H9 (cell line): Measurements from ENCODE around the gene HMGXB4. TPM values are rescaled to one million over a fixed set of nuclear protein-coding genes. Genes with fewer than 3 reads are reported as not detected.

Source experiments
- DNase-seq: peaks from one replicate; pipeline ENCODE4 v3.0.0-alpha.2; 2017
- H2AFZ ChIP-seq: one replicate; pipeline ENCODE4 v1.6.1; 2013; ENCODE audit warnings: mild to moderate bottlenecking, low read length, control low read depth, moderate library complexity
- H2AK5ac ChIP-seq: 2 replicates; pipeline ENCODE4 v1.6.1; 2013; ENCODE audit warnings: low read length, control low read depth, mixed read lengths; ENCODE audit not compliant: insufficient read length
- H2BK120ac ChIP-seq: one replicate; pipeline ENCODE4 v1.6.1; 2013; ENCODE audit warnings: low read depth, mild to moderate bottlenecking, low read length, control low read depth, inconsistent platforms; ENCODE audit not compliant: poor library complexity, severe bottlenecking
- H2BK12ac ChIP-seq: 2 replicates; pipeline ENCODE4 v1.6.1; 2013; ENCODE audit warnings: low read length, control low read depth, mixed read lengths, low read depth; ENCODE audit not compliant: insufficient read length
- H2BK15ac ChIP-seq: 2 replicates; pipeline ENCODE4 v1.6.1; 2013; ENCODE audit warnings: low read depth, low read length, control low read depth
- H2BK20ac ChIP-seq: one replicate; pipeline ENCODE4 v1.6.1; 2013; ENCODE audit warnings: low read depth, mild to moderate bottlenecking, low read length, control low read depth, inconsistent platforms; ENCODE audit not compliant: poor library complexity, severe bottlenecking
- H2BK5ac ChIP-seq: 2 replicates; pipeline ENCODE4 v1.6.1; 2013; ENCODE audit warnings: low read length, control low read depth, mixed read lengths; ENCODE audit not compliant: insufficient read length
- H3K14ac ChIP-seq: 2 replicates; pipeline ENCODE4 v1.6.1; 2013; ENCODE audit warnings: low read length, control low read depth; ENCODE audit not compliant: insufficient read depth
- H3K18ac ChIP-seq: 2 replicates; pipeline ENCODE4 v1.6.1; 2013; ENCODE audit warnings: low read depth, mild to moderate bottlenecking, mixed read lengths, low read length, control low read depth; ENCODE audit not compliant: insufficient read length
- H3K23ac ChIP-seq: 2 replicates; pipeline ENCODE4 v1.6.1; 2013; ENCODE audit warnings: low read length, control low read depth, mixed read lengths, low read depth; ENCODE audit not compliant: insufficient read length
- H3K23me2 ChIP-seq: 2 replicates; pipeline ENCODE4 v1.6.1; 2013; ENCODE audit warnings: low read depth, mild to moderate bottlenecking, mixed read lengths, low read length, control low read depth; ENCODE audit not compliant: insufficient read length, poor library complexity, severe bottlenecking
- H3K27ac ChIP-seq: 2 replicates; pipeline ENCODE4 v1.5.1; 2013; ENCODE audit warnings: low read length, control low read depth, mixed read lengths, low read depth; ENCODE audit not compliant: insufficient read length
- H3K27me3 ChIP-seq: 2 replicates; pipeline ENCODE4 v1.6.1; 2013; ENCODE audit warnings: low read length, control low read depth, inconsistent platforms; ENCODE audit not compliant: insufficient read depth
- H3K4ac ChIP-seq: 2 replicates; pipeline ENCODE4 v1.6.1; 2013; ENCODE audit warnings: low read depth, mild to moderate bottlenecking, control low read depth, inconsistent platforms, low read length, moderate library complexity
- H3K4me1 ChIP-seq: 2 replicates; pipeline ENCODE4 v1.6.1; 2013; ENCODE audit warnings: low read length, control low read depth, inconsistent platforms; ENCODE audit not compliant: insufficient read depth
- H3K4me2 ChIP-seq: 2 replicates; pipeline ENCODE4 v1.6.1; 2013; ENCODE audit warnings: low read length, control low read depth, mixed read lengths; ENCODE audit not compliant: insufficient read length, insufficient read depth
- H3K56ac ChIP-seq: 2 replicates; pipeline ENCODE4 v1.6.1; 2013; ENCODE audit warnings: low read depth, mild to moderate bottlenecking, mixed read lengths, low read length, control low read depth; ENCODE audit not compliant: insufficient read length
- H3K79me1 ChIP-seq: 2 replicates; pipeline ENCODE4 v1.6.1; 2013; ENCODE audit warnings: low read depth, mild to moderate bottlenecking, moderate library complexity, low read length, control low read depth, inconsistent platforms; ENCODE audit not compliant: insufficient read depth, poor library complexity, severe bottlenecking
- H3K79me2 ChIP-seq: 2 replicates; pipeline ENCODE4 v1.6.1; 2013; ENCODE audit warnings: low read length, control low read depth, inconsistent platforms; ENCODE audit not compliant: insufficient read depth
- H3K9ac ChIP-seq: 2 replicates; pipeline ENCODE4 v1.6.1; 2013; ENCODE audit warnings: low read length, control low read depth, mixed read lengths; ENCODE audit not compliant: insufficient read length; ENCODE audit errors: extremely low read depth
- H3K9me3 ChIP-seq: one replicate; pipeline ENCODE4 v1.6.1; 2013; ENCODE audit warnings: low read depth, low read length, inconsistent platforms; ENCODE audit not compliant: control insufficient read depth
- H3T11ph ChIP-seq: one replicate; pipeline ENCODE4 v1.6.1; 2013; ENCODE audit warnings: mild to moderate bottlenecking, low read length, control low read depth, inconsistent platforms
- H4K20me1 ChIP-seq: one replicate; pipeline ENCODE4 v1.6.1; 2013; ENCODE audit not compliant: control insufficient read depth, insufficient read length, insufficient read depth
- H4K5ac ChIP-seq: 2 replicates; pipeline ENCODE4 v1.6.1; 2013; ENCODE audit warnings: low read depth, mild to moderate bottlenecking, mixed read lengths, low read length, control low read depth; ENCODE audit not compliant: insufficient read length
- H4K8ac ChIP-seq: replicated peaks from 2 replicates; pipeline ENCODE4 v1.6.1; 2013; ENCODE audit warnings: low read length, control low read depth, mixed read lengths, low read depth; ENCODE audit not compliant: insufficient read length
- H4K91ac ChIP-seq: 2 replicates; pipeline ENCODE4 v1.6.1; 2013; ENCODE audit warnings: low read depth, mild to moderate bottlenecking, moderate library complexity, mixed read lengths, low read length, control low read depth; ENCODE audit not compliant: insufficient read length
- H3K27ac Mint-ChIP-seq, 3 experiments: 2 replicates in 2 of 3; 3 replicates in 1 of 3; pipeline ENCODE4 v1.8.0; 2020 to 2021; ENCODE audit warnings: mixed read lengths in 3 of 3, mild to moderate bottlenecking in 1 of 3, moderate library complexity in 1 of 3
- H3K27me3 Mint-ChIP-seq: 2 replicates; pipeline ENCODE4 v1.8.0; 2021; ENCODE audit warnings: low read depth, mild to moderate bottlenecking, moderate library complexity, mixed read lengths
- H3K36me3 Mint-ChIP-seq, 3 experiments: 2 replicates in 2 of 3; 3 replicates in 1 of 3; pipeline ENCODE4 v1.8.0; 2020 to 2021; ENCODE audit warnings: low read depth in 3 of 3, mixed read lengths in 3 of 3; ENCODE audit not compliant: insufficient read depth in 1 of 3
- H3K4me1 Mint-ChIP-seq, 2 experiments: 2 replicates each; pipeline ENCODE4 v1.8.0; 2020; ENCODE audit warnings: mixed read lengths in 2 of 2
- H3K4me3 Mint-ChIP-seq, 2 experiments: 2 replicates in 1 of 2; 3 replicates in 1 of 2; pipeline ENCODE4 v1.8.0; 2020 to 2021; ENCODE audit warnings: mild to moderate bottlenecking in 2 of 2, mixed read lengths in 2 of 2, moderate library complexity in 1 of 2
- H3K9me3 Mint-ChIP-seq, 2 experiments: 2 replicates in 1 of 2; 3 replicates in 1 of 2; pipeline ENCODE4 v1.8.0; 2020; ENCODE audit warnings: mild to moderate bottlenecking in 2 of 2, mixed read lengths in 2 of 2, moderate library complexity in 1 of 2
- WGBS: extraction: QIAGEN DNeasy Blood & Tissue Kit; methylation state at CpG from one replicate; pipeline ENCODE4 v1.1.7; 2013; ENCODE audit warnings: missing lambda C conversion rate, low lambda C conversion rate, mixed read lengths; ENCODE audit not compliant: insufficient read length; ENCODE audit errors: extremely low coverage; 5-methylcytosine and 5-hydroxymethylcytosine counted together
- total RNA-seq: library from RNA; stranded (reverse); gene quantifications from 2 replicates; pipeline ENCODE4 v1.2.1, GENCODE V29; 2021
- TF ChIP-seq, protein P1 (sequence below): fragments of 200-600 bp; sonication (generic); conservative IDR thresholded peaks from 3 replicates; pipeline ENCODE4 v1.8.0; 2021; ENCODE audit warnings: antibody characterized with exemption, mild to moderate bottlenecking

Gene HMGXB4
- total RNA-seq, 1 experiment from 2014 or later, result 33.5 TPM

GRCh38 chr22:35217527-35217926, 39.8 kb upstream of the HMGXB4 start:
- Histone ChIP-seq H3K9ac (no peak overlapping the region), H3K79me2 (no peaks in the 10 kb centered on the region), H3K4me1 (no peaks in the 10 kb centered on the region), H3K56ac (no peak overlapping the region), H2BK15ac (no peak overlapping the region), H3K18ac (no peak overlapping the region), H3K27me3 (no peaks in the 10 kb centered on the region), H3K23ac (no peak overlapping the region), H3K14ac (no peak overlapping the region), H2BK5ac (no peak overlapping the region), H4K8ac (no peak overlapping the region), H2BK120ac (no peak overlapping the region), H3K23me2 (no peaks in the 10 kb centered on the region), H4K20me1 (no peaks in the 10 kb centered on the region), H3T11ph (no peak overlapping the region), H2BK20ac (no peak overlapping the region), H2AK5ac (no peak overlapping the region), H4K5ac (no peak overlapping the region), H3K4me2 (no peak overlapping the region), H3K27ac (no peak overlapping the region), H3K9me3 (no peaks in the 10 kb centered on the region), H2BK12ac (no peak overlapping the region), H3K4ac (no peak overlapping the region), H4K91ac (no peak overlapping the region), H3K79me1 (no peaks in the 10 kb centered on the region), H2AFZ (no peak overlapping the region)
- Mint-ChIP-seq H3K4me3 (no peak overlapping the region), H3K9me3 (no peaks in the 10 kb centered on the region), H3K4me1 (peaks cover 0 to 5% of the 10 kb centered on the region in 2 experiments; a peak in 2 of 4 replicates), H3K27me3 (peaks cover 23% of the 10 kb centered on the region), H3K27ac (no peak overlapping the region), H3K36me3 (no peaks in the 10 kb centered on the region)
- no CpG with 5 or more reads among the region's 2 CpGs for WGBS
- DNase-seq, result no peak
- TF ChIP-seq, protein P1, sequence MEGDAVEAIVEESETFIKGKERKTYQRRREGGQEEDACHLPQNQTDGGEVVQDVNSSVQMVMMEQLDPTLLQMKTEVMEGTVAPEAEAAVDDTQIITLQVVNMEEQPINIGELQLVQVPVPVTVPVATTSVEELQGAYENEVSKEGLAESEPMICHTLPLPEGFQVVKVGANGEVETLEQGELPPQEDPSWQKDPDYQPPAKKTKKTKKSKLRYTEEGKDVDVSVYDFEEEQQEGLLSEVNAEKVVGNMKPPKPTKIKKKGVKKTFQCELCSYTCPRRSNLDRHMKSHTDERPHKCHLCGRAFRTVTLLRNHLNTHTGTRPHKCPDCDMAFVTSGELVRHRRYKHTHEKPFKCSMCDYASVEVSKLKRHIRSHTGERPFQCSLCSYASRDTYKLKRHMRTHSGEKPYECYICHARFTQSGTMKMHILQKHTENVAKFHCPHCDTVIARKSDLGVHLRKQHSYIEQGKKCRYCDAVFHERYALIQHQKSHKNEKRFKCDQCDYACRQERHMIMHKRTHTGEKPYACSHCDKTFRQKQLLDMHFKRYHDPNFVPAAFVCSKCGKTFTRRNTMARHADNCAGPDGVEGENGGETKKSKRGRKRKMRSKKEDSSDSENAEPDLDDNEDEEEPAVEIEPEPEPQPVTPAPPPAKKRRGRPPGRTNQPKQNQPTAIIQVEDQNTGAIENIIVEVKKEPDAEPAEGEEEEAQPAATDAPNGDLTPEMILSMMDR, result no peak
